Measurements from ENCODE around the gene BACH2.
"Not testable (repeated sequence)": the region's sequence is repeated elsewhere in the genome, so short reads cannot be mapped to it uniquely, and the experiment has no call there.

BACH2 gene

GRCh38 chr6:90233213-90233612 is 63.4 kb downstream of the BACH2 start:
- no peak for DNase-seq

GRCh38 chr6:90231798-90232197 is 64.8 kb downstream of the BACH2 start:
- no peak for DNase-seq

- no peak for DNase-seq
These were observed 65.3 kb downstream of the BACH2 start for GRCh38 chr6:90231308-90231707.

GRCh38 chr6:90230548-90231215 is 66.0 kb downstream of the BACH2 start:
- no peak for DNase-seq

- no peak for DNase-seq
These were observed 67.2 kb downstream of the BACH2 start for GRCh38 chr6:90229331-90230010.

- no peak for DNase-seq
These were observed 69.0 kb downstream of the BACH2 start for GRCh38 chr6:90227673-90228072.

- DNase-seq, result no peak
These were observed 69.4 kb downstream of the BACH2 start for GRCh38 chr6:90227213-90227612.

- DNase-seq, result no peak
These were observed 70.4 kb downstream of the BACH2 start for GRCh38 chr6:90226257-90226656.

GRCh38 chr6:90224196-90224595 is 72.4 kb downstream of the BACH2 start:
- DNase-seq, result no peak

GRCh38 chr6:90222724-90223198 is 73.9 kb downstream of the BACH2 start:
- no peak for DNase-seq

GRCh38 chr6:90222008-90222407 is 74.6 kb downstream of the BACH2 start:
- DNase-seq, result no peak

GRCh38 chr6:90221403-90221802 is 75.2 kb downstream of the BACH2 start:
- no peak for DNase-seq

- DNase-seq, result no peak
These were observed 76.4 kb downstream of the BACH2 start for GRCh38 chr6:90220273-90220672.

- DNase-seq, result peak; percentile 43
These were observed 77.2 kb downstream of the BACH2 start for GRCh38 chr6:90219209-90219985.

- no peak for DNase-seq
These were observed 77.8 kb downstream of the BACH2 start for GRCh38 chr6:90218959-90219208.

- DNase-seq, result no peak
These were observed 79.0 kb downstream of the BACH2 start for GRCh38 chr6:90217506-90218127.

- peak; percentile 74 for DNase-seq
These were observed 80.3 kb downstream of the BACH2 start for GRCh38 chr6:90216072-90216977.

GRCh38 chr6:90214966-90215365 is 81.7 kb downstream of the BACH2 start:
- DNase-seq, result no peak

GRCh38 chr6:90214461-90214860 is 82.2 kb downstream of the BACH2 start:
- DNase-seq, result no peak

- no peak for DNase-seq
These were observed 84.4 kb downstream of the BACH2 start for GRCh38 chr6:90212274-90212673.

- no peak for DNase-seq
These were observed 87.1 kb downstream of the BACH2 start for GRCh38 chr6:90209527-90209926.

- DNase-seq, result not testable (repeated sequence)
These were observed 88.0 kb downstream of the BACH2 start for GRCh38 chr6:90208690-90209089.

Measured in CD4-positive, alpha-beta T cell treated with Interleukin-15 for 1 hour (primary cell).